ENCODE results near the gene NHSL2.
"Not testable (repeated sequence)": the region's sequence is repeated elsewhere in the genome, so short reads cannot be mapped to it uniquely, and the experiment has no call there.

NHSL2 gene

GRCh38 chrX:71873459-71873833, 37.2 kb upstream of the NHSL2 start:
- TF ChIP-seq CTCF (IDR thresholded peaks at IDR 0.05; ENCODE audit: borderline replicate concordance, control extremely low read depth, extremely low read depth, insufficient read depth, missing control alignments): no peak
- DNase-seq (ENCODE audit: low spot score): peak; percentile 8
- in situ Hi-C loops (cut with MboI; ENCODE audit: low sequenced_read_pairs, unreplicated experiment): loop anchor here (25.0 kb wide), 1 partner anchor 211 kb away; the partner anchor contains the start of gene LOC101059915

GRCh38 chrX:71876841-71877240, 33.8 kb upstream of the NHSL2 start:
- DNase-seq (ENCODE audit: low spot score); in situ Hi-C loops (cut with MboI; ENCODE audit: low sequenced_read_pairs, unreplicated experiment): not testable (repeated sequence)

GRCh38 chrX:71885099-71885498, 25.5 kb upstream of the NHSL2 start:
- in situ Hi-C loops (cut with MboI; ENCODE audit: low sequenced_read_pairs, unreplicated experiment): no loop called here
- TF ChIP-seq CTCF (IDR thresholded peaks at IDR 0.05; ENCODE audit: borderline replicate concordance, control extremely low read depth, extremely low read depth, insufficient read depth, missing control alignments): no peak
- no peak for DNase-seq (ENCODE audit: low spot score)

GRCh38 chrX:71895607-71896006, 15.0 kb upstream of the NHSL2 start:
- in situ Hi-C loops (cut with MboI; ENCODE audit: low sequenced_read_pairs, unreplicated experiment): no loop called here
- no peak for TF ChIP-seq CTCF (IDR thresholded peaks at IDR 0.05; ENCODE audit: borderline replicate concordance, control extremely low read depth, extremely low read depth, insufficient read depth, missing control alignments)
- no peak for DNase-seq (ENCODE audit: low spot score)

GRCh38 chrX:71906144-71906543, 4.5 kb upstream of the NHSL2 start:
- no peak for DNase-seq (ENCODE audit: low spot score)
- in situ Hi-C loops (cut with MboI; ENCODE audit: low sequenced_read_pairs, unreplicated experiment): no loop called here
- TF ChIP-seq CTCF (IDR thresholded peaks at IDR 0.05; ENCODE audit: borderline replicate concordance, control extremely low read depth, extremely low read depth, insufficient read depth, missing control alignments): no peak

GRCh38 chrX:71908387-71908786, 2.3 kb upstream of the NHSL2 start:
- no peak for DNase-seq (ENCODE audit: low spot score)
- in situ Hi-C loops (cut with MboI; ENCODE audit: low sequenced_read_pairs, unreplicated experiment): no loop called here
- no peak for TF ChIP-seq CTCF (IDR thresholded peaks at IDR 0.05; ENCODE audit: borderline replicate concordance, control extremely low read depth, extremely low read depth, insufficient read depth, missing control alignments)

- no peak for TF ChIP-seq CTCF (IDR thresholded peaks at IDR 0.05; ENCODE audit: borderline replicate concordance, control extremely low read depth, extremely low read depth, insufficient read depth, missing control alignments)
- in situ Hi-C loops (cut with MboI; ENCODE audit: low sequenced_read_pairs, unreplicated experiment): no loop called here
Measured at GRCh38 chrX:71909956-71910355, 689 bp upstream of the NHSL2 start.

More at GRCh38 chrX:71909956-71910355, 689 bp upstream of the NHSL2 start:
- no peak for DNase-seq (ENCODE audit: low spot score)
